OCI-LY7 (cell line): ENCODE results near the gene EDAR. TPM values are rescaled to one million over a fixed set of nuclear protein-coding genes. Genes with fewer than 3 reads are reported as not detected.

Experiments used
- BruUV-seq: library from RNA; stranded (reverse); fragments of 400-500 nt; replicated peaks from 2 replicates; lab custom pipeline; 2021; lab: Mats Ljungman, UMichigan
- CTCF ChIA-PET: fragments of 300-600 bp; sonication (Branson Sonifier 250); formaldehyde crosslinking; loops from one replicate; lab custom pipeline; 2022; ENCODE audit warnings: antibody characterized with exemption; ENCODE audit not compliant: unreplicated experiment; lab: Charles Lee
- POLR2A ChIA-PET: fragments of 300-600 bp; sonication (Branson Sonifier 250); formaldehyde crosslinking; loops from one replicate; lab custom pipeline; 2022; ENCODE audit warnings: antibody characterized with exemption; lab: Charles Lee
- DNase-seq: peaks from one replicate; pipeline ENCODE4 v3.0.0-alpha.2; 2015; ENCODE audit warnings: low spot score
- H2AFZ ChIP-seq: fragments of 200-600 bp; sonication (generic), shearing (Covaris generic); 2 replicates; pipeline ENCODE4 v1.6.1; 2014; ENCODE audit warnings: mild to moderate bottlenecking, antibody characterized with exemption, low read length, moderate library complexity
- H3K27ac ChIP-seq: fragments of 200-600 bp; sonication (generic); 2 replicates; pipeline ENCODE4 v1.5.1; 2014; ENCODE audit warnings: mixed run types, low read depth, mild to moderate bottlenecking, moderate library complexity, low read length, inconsistent platforms; ENCODE audit not compliant: poor library complexity, severe bottlenecking
- H3K36me3 ChIP-seq: fragments of 200-600 bp; sonication (generic); 2 replicates; pipeline ENCODE4 v1.6.1; 2014; ENCODE audit warnings: mild to moderate bottlenecking, antibody characterized with exemption, low read length, moderate library complexity, mixed read lengths; ENCODE audit not compliant: insufficient read depth
- H3K4me1 ChIP-seq: fragments of 200-600 bp; sonication (generic); 2 replicates; pipeline ENCODE4 v1.5.1; 2014; ENCODE audit warnings: mild to moderate bottlenecking, low read length; ENCODE audit not compliant: insufficient read depth, poor library complexity, severe bottlenecking
- H3K4me2 ChIP-seq: fragments of 200-600 bp; sonication (generic); 2 replicates; pipeline ENCODE4 v1.6.1; 2014; ENCODE audit warnings: mild to moderate bottlenecking, low read length
- H3K4me3 ChIP-seq: fragments of 200-600 bp; sonication (generic); 2 replicates; pipeline ENCODE4 v1.5.1; 2014; ENCODE audit warnings: mild to moderate bottlenecking, low read depth, low read length; ENCODE audit not compliant: poor library complexity, severe bottlenecking
- H3K79me2 ChIP-seq: fragments of 200-600 bp; sonication (generic); 2 replicates; pipeline ENCODE4 v1.6.1; 2016; ENCODE audit warnings: low read depth, mild to moderate bottlenecking, low read length, moderate library complexity, mixed read lengths; ENCODE audit not compliant: insufficient read depth
- H3K9me2 ChIP-seq: fragments of 200-600 bp; sonication (generic); 2 replicates; pipeline ENCODE4 v1.6.1; 2016; ENCODE audit warnings: mild to moderate bottlenecking, low read length, mixed read lengths; ENCODE audit not compliant: insufficient read depth
- H3K9me3 ChIP-seq: fragments of 200-600 bp; sonication (generic); 2 replicates; pipeline ENCODE4 v1.6.1; 2014; ENCODE audit warnings: mild to moderate bottlenecking, mixed run types, low read length, mixed read lengths
- H4K20me1 ChIP-seq: fragments of 200-600 bp; sonication (generic); 2 replicates; pipeline ENCODE4 v1.6.1; 2014; ENCODE audit warnings: mild to moderate bottlenecking, antibody characterized with exemption, low read length, moderate library complexity, mixed read lengths; ENCODE audit not compliant: insufficient read depth
- EZH2phosphoT487 ChIP-seq: fragments of 200-600 bp; sonication (generic); IDR thresholded peaks from 2 replicates; pipeline ENCODE4 v1.6.1; 2018; ENCODE audit warnings: low read depth, borderline replicate concordance, mild to moderate bottlenecking, mixed run types, antibody characterized with exemption, low read length, moderate library complexity, mixed read lengths
- intact Hi-C: fragments of 100-400 bp; cut with micrococcal nuclease; formaldehyde crosslinking; loops from one replicate; pipeline ENCODE4 v1.10.0; 2022; ENCODE audit not compliant: unreplicated experiment
- total RNA-seq, 2 experiments: library from RNA; depleted of rRNA in 1 of 2; stranded (reverse); fragments of >200 nt in 1 of 2; shearing (Covaris generic) in 1 of 2; gene quantifications; 2 replicates each; pipeline ENCODE4 v1.2.3, GENCODE V29; 2014 to 2022
- TF ChIP-seq, protein P1 (sequence below): fragments of 200-600 bp; sonication (generic); conservative IDR thresholded peaks from 2 replicates; pipeline ENCODE4 v1.5.1; 2014; ENCODE audit warnings: mild to moderate bottlenecking, antibody characterized with exemption, low read length, moderate library complexity, mixed read lengths

EDAR gene
- total RNA-seq, 2 experiments from 2014 or later = not detected

- ChIA-PET CTCF (no interaction called here), POLR2A (interaction anchor here (1.5 kb wide), 1 partner anchor 9 kb away, joined by 3 read pairs; no protein-coding TSS in a partner anchor)
- Histone ChIP-seq H3K79me2 (no peaks in the 10 kb centered on the region), H3K36me3 (no peaks in the 10 kb centered on the region), H4K20me1 (no peaks in the 10 kb centered on the region), H3K9me2 (no peaks in the 10 kb centered on the region), H2AFZ (no peak overlapping the region), H3K4me3 (no peak overlapping the region), H3K4me2 (no peak overlapping the region), H3K27ac (no peak overlapping the region), H3K9me3 (no peaks in the 10 kb centered on the region), H3K4me1 (no peaks in the 10 kb centered on the region)
- no TSS peak for BruUV-seq
- intact Hi-C loops = no loop called here
- TF ChIP-seq EZH2phosphoT487 = no peak
- TF ChIP-seq, protein P1, sequence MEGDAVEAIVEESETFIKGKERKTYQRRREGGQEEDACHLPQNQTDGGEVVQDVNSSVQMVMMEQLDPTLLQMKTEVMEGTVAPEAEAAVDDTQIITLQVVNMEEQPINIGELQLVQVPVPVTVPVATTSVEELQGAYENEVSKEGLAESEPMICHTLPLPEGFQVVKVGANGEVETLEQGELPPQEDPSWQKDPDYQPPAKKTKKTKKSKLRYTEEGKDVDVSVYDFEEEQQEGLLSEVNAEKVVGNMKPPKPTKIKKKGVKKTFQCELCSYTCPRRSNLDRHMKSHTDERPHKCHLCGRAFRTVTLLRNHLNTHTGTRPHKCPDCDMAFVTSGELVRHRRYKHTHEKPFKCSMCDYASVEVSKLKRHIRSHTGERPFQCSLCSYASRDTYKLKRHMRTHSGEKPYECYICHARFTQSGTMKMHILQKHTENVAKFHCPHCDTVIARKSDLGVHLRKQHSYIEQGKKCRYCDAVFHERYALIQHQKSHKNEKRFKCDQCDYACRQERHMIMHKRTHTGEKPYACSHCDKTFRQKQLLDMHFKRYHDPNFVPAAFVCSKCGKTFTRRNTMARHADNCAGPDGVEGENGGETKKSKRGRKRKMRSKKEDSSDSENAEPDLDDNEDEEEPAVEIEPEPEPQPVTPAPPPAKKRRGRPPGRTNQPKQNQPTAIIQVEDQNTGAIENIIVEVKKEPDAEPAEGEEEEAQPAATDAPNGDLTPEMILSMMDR = no peak
- DNase-seq = no peak
Observed at GRCh38 chr2:108993095-108993937, 4.3 kb upstream of the EDAR start.

- no TSS peak for BruUV-seq
- no peaks in the 10 kb centered on the region for H4K20me1 ChIP-seq
- intact Hi-C loops = no loop called here
- H3K4me3 ChIP-seq = no peak overlapping the region
- no peaks in the 10 kb centered on the region for H3K36me3 ChIP-seq
- no peaks in the 10 kb centered on the region for H3K9me2 ChIP-seq
- H3K79me2 ChIP-seq = no peaks in the 10 kb centered on the region
- H3K4me2 ChIP-seq = no peak overlapping the region
- DNase-seq = no peak
- H2AFZ ChIP-seq = no peak overlapping the region
- POLR2A ChIA-PET = no interaction called here
- H3K4me1 ChIP-seq = no peaks in the 10 kb centered on the region
- CTCF ChIA-PET = no interaction called here
- H3K27ac ChIP-seq = no peak overlapping the region
- no peaks in the 10 kb centered on the region for H3K9me3 ChIP-seq
- no peak for TF ChIP-seq EZH2phosphoT487
- TF ChIP-seq, protein P1 = no peak
Observed at GRCh38 chr2:108988076-108988795, 784 bp downstream of the EDAR start.
